A673 (cell line): ENCODE results near the gene ZNF683. TPM values are rescaled to one million over a fixed set of nuclear protein-coding genes. Genes with fewer than 3 reads are reported as not detected.

ENCODE experiments used
- BruUV-seq: library from RNA; stranded (reverse); fragments of 400-500 nt; replicated peaks from 2 replicates; lab custom pipeline; 2021; lab: Mats Ljungman, UMichigan
- CTCF ChIA-PET: fragments of 300-600 bp; sonication (Branson Sonifier 250); formaldehyde crosslinking; loops from one replicate; lab custom pipeline; 2022; ENCODE audit warnings: antibody characterized with exemption; lab: Charles Lee
- POLR2A ChIA-PET: fragments of 300-600 bp; sonication (Branson Sonifier 250); formaldehyde crosslinking; loops from one replicate; lab custom pipeline; 2022; ENCODE audit warnings: antibody characterized with exemption; ENCODE audit not compliant: low non-redundant PET; lab: Charles Lee
- DNase-seq: peaks from one replicate; pipeline ENCODE4 v3.0.0-alpha.2; 2015; ENCODE audit warnings: low spot score
- H3K27ac ChIP-seq: fragments of 200-600 bp; sonication (generic); 2 replicates; pipeline ENCODE4 v1.5.1; 2016; ENCODE audit warnings: mixed run types, low read depth, mild to moderate bottlenecking, mixed read lengths, antibody characterized with exemption, low read length; ENCODE audit not compliant: poor library complexity, severe bottlenecking
- H3K27me3 ChIP-seq: fragments of 200-600 bp; sonication (generic); replicated peaks from 2 replicates; pipeline ENCODE4 v1.6.1; 2017; ENCODE audit warnings: mixed run types, low read depth, mild to moderate bottlenecking, mixed read lengths, antibody characterized with exemption, low read length; ENCODE audit not compliant: insufficient read depth, poor library complexity
- H3K36me3 ChIP-seq: fragments of 200-600 bp; sonication (generic); 2 replicates; pipeline ENCODE4 v1.6.1; 2016; ENCODE audit warnings: mixed run types, mild to moderate bottlenecking, mixed read lengths, antibody characterized with exemption, low read length; ENCODE audit not compliant: insufficient read depth, poor library complexity, severe bottlenecking
- H3K4me1 ChIP-seq: fragments of 200-600 bp; sonication (generic); 2 replicates; pipeline ENCODE4 v1.6.1; 2017; ENCODE audit warnings: mixed run types, mild to moderate bottlenecking, mixed read lengths, antibody characterized with exemption, low read length; ENCODE audit not compliant: insufficient read depth, poor library complexity, severe bottlenecking
- H3K4me3 ChIP-seq: fragments of 200-600 bp; sonication (generic); 2 replicates; pipeline ENCODE4 v1.5.1; 2016; ENCODE audit warnings: low read depth, mixed run types, mild to moderate bottlenecking, mixed read lengths, low read length; ENCODE audit not compliant: poor library complexity, severe bottlenecking
- H3K9me3 ChIP-seq: fragments of 200-600 bp; sonication (generic); 2 replicates; pipeline ENCODE4 v1.6.1; 2016; ENCODE audit warnings: mixed run types, low read depth, mild to moderate bottlenecking, mixed read lengths, antibody characterized with exemption, low read length; ENCODE audit not compliant: poor library complexity, severe bottlenecking
- CTCF ChIP-seq: fragments of 300-800, 200-600 bp; sonication (generic); conservative IDR thresholded peaks from 2 replicates; pipeline ENCODE4 v1.5.1; 2017; ENCODE audit warnings: low read depth, mild to moderate bottlenecking, antibody characterized with exemption, low read length, moderate library complexity, mixed read lengths
- EZH2 ChIP-seq: fragments of 200-600 bp; sonication (generic); IDR thresholded peaks from 2 replicates; pipeline ENCODE4 v1.6.1; 2017; ENCODE audit warnings: borderline replicate concordance, low read depth, mild to moderate bottlenecking, mixed read lengths, antibody characterized with exemption, low read length; ENCODE audit not compliant: poor library complexity, severe bottlenecking
- intact Hi-C: fragments of 100-400 bp; cut with micrococcal nuclease; formaldehyde crosslinking; loops from one replicate; pipeline ENCODE4 v1.10.0; 2022; ENCODE audit not compliant: unreplicated experiment
- total RNA-seq: library from RNA; stranded (reverse); gene quantifications from 2 replicates; pipeline ENCODE4 v1.2.3, GENCODE V29; 2021

Gene ZNF683
- total RNA-seq, 1 experiment from 2014 or later = not detected

GRCh38 chr1:26373789-26374188 is 1.2 kb upstream of the ZNF683 start:
- H3K27me3 ChIP-seq = no peaks in the 10 kb centered on the region
- ChIA-PET POLR2A (no interaction called here), CTCF (no interaction called here)
- no peak for TF ChIP-seq CTCF
- TF ChIP-seq EZH2 = no peak
- BruUV-seq = no TSS peak
- no peaks in the 10 kb centered on the region for H3K4me1 ChIP-seq
- no peak overlapping the region for H3K27ac ChIP-seq
- intact Hi-C loops = no loop called here
- H3K4me3 ChIP-seq = no peak overlapping the region
- no peak for DNase-seq
- no peaks in the 10 kb centered on the region for H3K9me3 ChIP-seq
- no peaks in the 10 kb centered on the region for H3K36me3 ChIP-seq

GRCh38 chr1:26373281-26373680 is 731 bp upstream of the ZNF683 start:
- TF ChIP-seq EZH2 (no peak), CTCF (no peak)
- intact Hi-C loops = no loop called here
- POLR2A ChIA-PET = no interaction called here

GRCh38 chr1:26372039-26372438 is 511 bp downstream of the ZNF683 start:
- BruUV-seq = no TSS peak
- ChIA-PET POLR2A (no interaction called here), CTCF (no interaction called here)
- Histone ChIP-seq H3K27me3 (no peaks in the 10 kb centered on the region), H3K9me3 (no peaks in the 10 kb centered on the region), H3K4me3 (no peak overlapping the region), H3K36me3 (no peaks in the 10 kb centered on the region), H3K27ac (no peak overlapping the region), H3K4me1 (no peaks in the 10 kb centered on the region)
- intact Hi-C loops = no loop called here
- no peak for DNase-seq
- TF ChIP-seq EZH2 (no peak), CTCF (no peak)

More at GRCh38 chr1:26373281-26373680, 731 bp upstream of the ZNF683 start:
- DNase-seq = no peak
- Histone ChIP-seq H3K27me3 (no peaks in the 10 kb centered on the region), H3K27ac (no peak overlapping the region), H3K4me3 (no peak overlapping the region), H3K4me1 (no peaks in the 10 kb centered on the region), H3K36me3 (no peaks in the 10 kb centered on the region), H3K9me3 (no peaks in the 10 kb centered on the region)
- BruUV-seq = no TSS peak
- CTCF ChIA-PET = no interaction called here
